Activated CD4-positive, alpha-beta memory T cell treated with anti-CD3 and anti-CD28 coated beads, Interleukin-2, amount 10 ng/mL, durations not matched to agents 7 days and 5 days (primary cell): ENCODE measurements around the gene GCM1. TPM values are rescaled to one million over a fixed set of nuclear protein-coding genes. Genes with fewer than 3 reads are reported as not detected.
A peak's percentile ranks its signal among the peaks of the same experiment; 100 is the strongest.

Experiments
- CTCF ChIA-PET: fragments of 350-600 bp; sonication (Branson Sonifier 250); formaldehyde crosslinking; loops from one replicate; lab custom pipeline; 2021; ENCODE audit warnings: antibody characterized with exemption, inconsistent platforms; lab: Charles Lee
- POLR2A ChIA-PET: fragments of 350-600 bp; sonication (Branson Sonifier 250); formaldehyde crosslinking; loops from one replicate; lab custom pipeline; 2021; ENCODE audit warnings: antibody characterized with exemption; lab: Charles Lee
- DNase-seq: peaks from one replicate; pipeline ENCODE4 v3.0.0-alpha.2; 2020
- H3K27ac Mint-ChIP-seq: one replicate; pipeline ENCODE4 v1.8.0; 2021; ENCODE audit warnings: mild to moderate bottlenecking, mixed read lengths
- H3K27me3 Mint-ChIP-seq: one replicate; pipeline ENCODE4 v1.8.0; 2021; ENCODE audit warnings: mixed read lengths
- H3K36me3 Mint-ChIP-seq: one replicate; pipeline ENCODE4 v1.8.0; 2021; ENCODE audit warnings: low read depth, mixed read lengths
- H3K4me1 Mint-ChIP-seq: one replicate; pipeline ENCODE4 v1.8.0; 2021; ENCODE audit warnings: mixed read lengths
- H3K4me3 Mint-ChIP-seq: one replicate; pipeline ENCODE4 v1.8.0; 2021; ENCODE audit warnings: mild to moderate bottlenecking, mixed read lengths
- H3K9me3 Mint-ChIP-seq: one replicate; pipeline ENCODE4 v1.8.0; 2021; ENCODE audit warnings: mixed read lengths
- total RNA-seq, 2 experiments: library from RNA; stranded (reverse); gene quantifications; one replicate each; pipeline ENCODE4 v1.2.3, GENCODE V29; 2021

Gene GCM1
- total RNA-seq = under 1 TPM in 1 of 2 experiments, not detected in 1; 0.10 TPM

- no peaks in the 10 kb centered on the region for H3K36me3 Mint-ChIP-seq
- no peaks in the 10 kb centered on the region for H3K9me3 Mint-ChIP-seq
- H3K4me3 Mint-ChIP-seq = no peak within 1 kb of the TSS
- no peak within 1 kb of the TSS for H3K27ac Mint-ChIP-seq
- no peaks in the 10 kb centered on the region for H3K4me1 Mint-ChIP-seq
- DNase-seq = no peak
- CTCF ChIA-PET = no interaction called here
- peaks cover 22% of the 10 kb centered on the region for H3K27me3 Mint-ChIP-seq
- POLR2A ChIA-PET = no interaction called here
Observed at GRCh38 chr6:53148684-53149083, at the start of gene GCM1. TSS of gene GCM1 (minus strand) at chr6:53148841. CDS start at chr6:53145632, 3,209 bp downstream.

- DNase-seq = no peak
- no peaks in the 10 kb centered on the region for H3K36me3 Mint-ChIP-seq
- POLR2A ChIA-PET = no interaction called here
- CTCF ChIA-PET = no interaction called here
- H3K27me3 Mint-ChIP-seq = peaks cover 2% of the 10 kb centered on the region
- no peaks in the 10 kb centered on the region for H3K4me1 Mint-ChIP-seq
- no peaks in the 10 kb centered on the region for H3K9me3 Mint-ChIP-seq
- H3K4me3 Mint-ChIP-seq = no peak overlapping the region
- H3K27ac Mint-ChIP-seq = no peak overlapping the region
Observed at GRCh38 chr6:53197553-53197952, 48.9 kb upstream of the GCM1 start.

GRCh38 chr6:53195048-53195447, 46.4 kb upstream of the GCM1 start:
- Mint-ChIP-seq H3K27me3 (peaks cover 2% of the 10 kb centered on the region), H3K4me3 (no peak overlapping the region), H3K27ac (no peak overlapping the region), H3K9me3 (no peaks in the 10 kb centered on the region), H3K36me3 (no peaks in the 10 kb centered on the region), H3K4me1 (no peaks in the 10 kb centered on the region)
- DNase-seq = no peak
- CTCF ChIA-PET = interaction anchor here (0.7 kb wide), 1 partner anchor 544 kb away, joined by 3 read pairs; no protein-coding TSS in a partner anchor
- POLR2A ChIA-PET = no interaction called here

GRCh38 chr6:53192682-53193188, 44.1 kb upstream of the GCM1 start:
- POLR2A ChIA-PET = no interaction called here
- H3K27me3 Mint-ChIP-seq = no peaks in the 10 kb centered on the region
- no peaks in the 10 kb centered on the region for H3K36me3 Mint-ChIP-seq
- no peak for DNase-seq
- H3K9me3 Mint-ChIP-seq = no peaks in the 10 kb centered on the region
- H3K27ac Mint-ChIP-seq = no peak overlapping the region
- no peak overlapping the region for H3K4me3 Mint-ChIP-seq
- peaks cover 6% of the 10 kb centered on the region for H3K4me1 Mint-ChIP-seq
- CTCF ChIA-PET = no interaction called here

- Mint-ChIP-seq H3K4me3 (no peak overlapping the region), H3K36me3 (no peaks in the 10 kb centered on the region), H3K27me3 (no peaks in the 10 kb centered on the region), H3K9me3 (no peaks in the 10 kb centered on the region), H3K27ac (no peak overlapping the region), H3K4me1 (peaks cover 13% of the 10 kb centered on the region)
- ChIA-PET POLR2A (interaction anchor here (0.5 to 1.4 kb wide), 5 partner anchors 27 to 136 kb away, joined by 3 to 4 read pairs (median 3); no protein-coding TSS in a partner anchor), CTCF (interaction anchor here (0.6 to 1.4 kb wide), 3 partner anchors 122 to 536 kb away, joined by 3 read pairs; no protein-coding TSS in a partner anchor)
- no peak for DNase-seq
Observed at GRCh38 chr6:53189554-53189953, 40.9 kb upstream of the GCM1 start.

- H3K36me3 Mint-ChIP-seq = no peaks in the 10 kb centered on the region
- ChIA-PET POLR2A (interaction anchor here (0.5 to 1.4 kb wide), 3 partner anchors 28 to 121 kb away, joined by 3 read pairs; no protein-coding TSS in a partner anchor), CTCF (interaction anchor here (0.9 to 1.6 kb wide), 4 partner anchors 14 to 537 kb away, joined by 3 to 6 read pairs (median 4); no protein-coding TSS in a partner anchor)
- peaks cover 13% of the 10 kb centered on the region for H3K4me1 Mint-ChIP-seq
- H3K27me3 Mint-ChIP-seq = no peaks in the 10 kb centered on the region
- H3K27ac Mint-ChIP-seq = no peak overlapping the region
- no peak for DNase-seq
- no peak overlapping the region for H3K4me3 Mint-ChIP-seq
- H3K9me3 Mint-ChIP-seq = no peaks in the 10 kb centered on the region
Observed at GRCh38 chr6:53188833-53189232, 40.2 kb upstream of the GCM1 start.

- POLR2A ChIA-PET = no interaction called here
- H3K9me3 Mint-ChIP-seq = no peaks in the 10 kb centered on the region
- no peaks in the 10 kb centered on the region for H3K36me3 Mint-ChIP-seq
- H3K4me3 Mint-ChIP-seq = no peak overlapping the region
- H3K4me1 Mint-ChIP-seq = peaks cover 4% of the 10 kb centered on the region
- no peaks in the 10 kb centered on the region for H3K27me3 Mint-ChIP-seq
- no peak overlapping the region for H3K27ac Mint-ChIP-seq
- CTCF ChIA-PET = no interaction called here
- no peak for DNase-seq
Observed at GRCh38 chr6:53180678-53181077, 32.0 kb upstream of the GCM1 start.

- Mint-ChIP-seq H3K27ac (no peak overlapping the region), H3K36me3 (no peaks in the 10 kb centered on the region), H3K4me1 (peaks cover 4% of the 10 kb centered on the region), H3K9me3 (no peaks in the 10 kb centered on the region), H3K27me3 (no peaks in the 10 kb centered on the region), H3K4me3 (no peak overlapping the region)
- POLR2A ChIA-PET = no interaction called here
- CTCF ChIA-PET = no interaction called here
- DNase-seq = no peak
Observed at GRCh38 chr6:53179961-53180651, 31.5 kb upstream of the GCM1 start.

- DNase-seq = no peak
- ChIA-PET CTCF (no interaction called here), POLR2A (no interaction called here)
- no peaks in the 10 kb centered on the region for H3K36me3 Mint-ChIP-seq
- H3K9me3 Mint-ChIP-seq = no peaks in the 10 kb centered on the region
- H3K4me3 Mint-ChIP-seq = no peak overlapping the region
- H3K4me1 Mint-ChIP-seq = peaks cover 4% of the 10 kb centered on the region
- H3K27ac Mint-ChIP-seq = no peak overlapping the region
- no peaks in the 10 kb centered on the region for H3K27me3 Mint-ChIP-seq
Observed at GRCh38 chr6:53178837-53179432, 30.3 kb upstream of the GCM1 start.

GRCh38 chr6:53175027-53175426, 26.4 kb upstream of the GCM1 start:
- H3K27ac Mint-ChIP-seq = no peak overlapping the region
- H3K36me3 Mint-ChIP-seq = no peaks in the 10 kb centered on the region
- no peaks in the 10 kb centered on the region for H3K9me3 Mint-ChIP-seq
- DNase-seq = no peak
- H3K4me1 Mint-ChIP-seq = peaks cover 2% of the 10 kb centered on the region
- H3K4me3 Mint-ChIP-seq = no peak overlapping the region
- ChIA-PET POLR2A (interaction anchor here (0.9 kb wide), 1 partner anchor 302 kb away, joined by 4 read pairs; no protein-coding TSS in a partner anchor), CTCF (interaction anchor here (1.5 to 5.6 kb wide), 2 partner anchors 235 to 309 kb away, joined by 7 to 72 read pairs; no protein-coding TSS in a partner anchor)
- no peaks in the 10 kb centered on the region for H3K27me3 Mint-ChIP-seq

- Mint-ChIP-seq H3K4me3 (no peak overlapping the region), H3K27me3 (no peaks in the 10 kb centered on the region), H3K9me3 (no peaks in the 10 kb centered on the region), H3K27ac (no peak overlapping the region), H3K36me3 (no peaks in the 10 kb centered on the region), H3K4me1 (no peaks in the 10 kb centered on the region)
- POLR2A ChIA-PET = no interaction called here
- no peak for DNase-seq
- CTCF ChIA-PET = interaction anchor here (0.5 to 5.6 kb wide), 15 partner anchors 16 to 826 kb away, joined by 3 to 72 read pairs (median 4); no protein-coding TSS in a partner anchor
Observed at GRCh38 chr6:53172468-53172803, 23.8 kb upstream of the GCM1 start.

- Mint-ChIP-seq H3K4me1 (no peaks in the 10 kb centered on the region), H3K36me3 (no peaks in the 10 kb centered on the region), H3K27me3 (no peaks in the 10 kb centered on the region), H3K9me3 (no peaks in the 10 kb centered on the region), H3K27ac (no peak overlapping the region), H3K4me3 (no peak overlapping the region)
- peak; percentile 91 for DNase-seq
- POLR2A ChIA-PET = no interaction called here
- CTCF ChIA-PET = interaction anchor here (0.5 to 5.6 kb wide), 17 partner anchors 16 to 590 kb away, joined by 3 to 72 read pairs (median 4); no protein-coding TSS in a partner anchor
Observed at GRCh38 chr6:53171605-53172467, 23.2 kb upstream of the GCM1 start.
